Ascending aorta (tissue), 2 donors: ENCODE results near the gene LAMTOR3. TPM values are rescaled to one million over a fixed set of nuclear protein-coding genes. Genes with fewer than 3 reads are reported as not detected.
A peak's percentile ranks its signal among the peaks of the same experiment; 100 is the strongest.
"Not testable (repeated sequence)": the region's sequence is repeated elsewhere in the genome, so short reads cannot be mapped to it uniquely, and the experiment has no call there.

Experiments
- DNase-seq, 2 donors: peaks; one replicate each; pipeline ENCODE4 v3.0.0-alpha.2; 2019; ENCODE audit warnings: low spot score in 2 of 2
- H3K27ac ChIP-seq, 2 donors: fragments of 200-600 bp; sonication (generic); one replicate each; pipeline ENCODE4 v1.5.1; 2016 to 2017; ENCODE audit warnings: mild to moderate bottlenecking in 1 of 2
- H3K27me3 ChIP-seq: fragments of 200-600 bp; sonication (generic); one replicate; pipeline ENCODE4 v1.5.1; 2017
- H3K36me3 ChIP-seq, 2 donors: fragments of 200-600 bp; sonication (generic); one replicate each; pipeline ENCODE4 v1.5.1; 2016
- H3K4me1 ChIP-seq, 2 donors: fragments of 200-600 bp; sonication (generic); one replicate each; pipeline ENCODE4 v1.5.1; 2016 to 2017; ENCODE audit warnings: mild to moderate bottlenecking in 1 of 2
- H3K4me3 ChIP-seq, 2 donors: fragments of 200-600 bp; sonication (generic); one replicate each; pipeline ENCODE4 v1.5.1; 2016 to 2017; ENCODE audit warnings: mild to moderate bottlenecking in 1 of 2
- H3K9me3 ChIP-seq, 2 donors: fragments of 200-600 bp; sonication (generic); one replicate each; pipeline ENCODE4 v1.5.1; 2016
- CTCF ChIP-seq, 3 experiments: fragments of 200-600 bp in 2 of 3; fragments of 450-650 bp in 1 of 3; sonication (generic) in 2 of 3; IDR thresholded peaks; one replicate each; pipeline ENCODE4 v1.5.1; 2016 to 2019; ENCODE audit warnings: antibody characterized with exemption in 3 of 3, mild to moderate bottlenecking in 1 of 3, moderate library complexity in 1 of 3
- intact Hi-C: fragments of 100-400 bp; cut with DNase I; formaldehyde crosslinking; loops from one replicate; pipeline ENCODE4 v1.15.1; 2023
- total RNA-seq: library from RNA; depleted of rRNA; stranded (reverse); fragments of >200 nt; gene quantifications from one replicate; pipeline ENCODE4 v1.1.0, GENCODE V29; 2016

Gene LAMTOR3
- total RNA-seq, 1 donor from 2014 or later: 9.6 TPM

GRCh38 chr4:99832758-99833157, 61.5 kb downstream of the LAMTOR3 start:
- Histone ChIP-seq H3K4me3 (no peak overlapping the region), H3K9me3 (no peaks in the 10 kb centered on the region), H3K36me3 (no peaks in the 10 kb centered on the region), H3K4me1 (peaks cover 0 to 3% of the 10 kb centered on the region in 2 donors), H3K27ac (no peak overlapping the region), H3K27me3 (no peaks in the 10 kb centered on the region)
- intact Hi-C loops: no loop called here
- no peak for TF ChIP-seq CTCF (IDR thresholded peaks at IDR 0.05)
- no peak for DNase-seq

- H3K4me1 ChIP-seq: peaks cover 0 to 3% of the 10 kb centered on the region in 2 donors
- intact Hi-C loops: no loop called here
- no peak for DNase-seq
- no peak for TF ChIP-seq CTCF (IDR thresholded peaks at IDR 0.05)
- H3K27me3 ChIP-seq: no peaks in the 10 kb centered on the region
- H3K4me3 ChIP-seq: no peak overlapping the region
- H3K36me3 ChIP-seq: no peaks in the 10 kb centered on the region
- H3K9me3 ChIP-seq: no peaks in the 10 kb centered on the region
- peak overlapping the region; percentile 24 to 52 for H3K27ac ChIP-seq
Observed at GRCh38 chr4:99832321-99832720, 61.9 kb downstream of the LAMTOR3 start.

GRCh38 chr4:99830051-99830450, 64.2 kb downstream of the LAMTOR3 start:
- H3K36me3 ChIP-seq, DNase-seq, intact Hi-C loops: not testable (repeated sequence)

GRCh38 chr4:99828477-99828876, 65.8 kb downstream of the LAMTOR3 start:
- intact Hi-C loops: no loop called here
- H3K27ac ChIP-seq: peak overlapping the region; percentile 29 to 46
- no peaks in the 10 kb centered on the region for H3K36me3 ChIP-seq
- no peaks in the 10 kb centered on the region for H3K9me3 ChIP-seq
- TF ChIP-seq CTCF (IDR thresholded peaks at IDR 0.05): no peak
- DNase-seq: no peak
- no peak overlapping the region for H3K4me3 ChIP-seq
- H3K27me3 ChIP-seq: no peaks in the 10 kb centered on the region
- peaks cover 0 to 3% of the 10 kb centered on the region in 2 donors for H3K4me1 ChIP-seq

More at GRCh38 chr4:99830051-99830450, 64.2 kb downstream of the LAMTOR3 start:
- H3K9me3 ChIP-seq, H3K4me1 ChIP-seq, H3K4me3 ChIP-seq, H3K27ac ChIP-seq, H3K27me3 ChIP-seq: not testable (repeated sequence)

Other genes starting within 250 kb of the LAMTOR3 start
- not detected for gene C4orf54, start 236.6 kb downstream of the LAMTOR3 start, total RNA-seq
- not detected for gene DAPP1, start 77.6 kb downstream of the LAMTOR3 start, total RNA-seq
- 15.5 TPM for gene DNAJB14, start 52.2 kb upstream of the LAMTOR3 start, total RNA-seq
- 22.4 TPM for gene H2AZ1, start 55.8 kb upstream of the LAMTOR3 start, total RNA-seq